Natural killer cell (primary cell): ENCODE results near the gene RAD51B. TPM values are rescaled to one million over a fixed set of nuclear protein-coding genes. Genes with fewer than 3 reads are reported as not detected.

Source experiments
- ATAC-seq, 3 donors: fragments of 150-1000 bp in 2 of 3; fragments of 200-7000 bp in 1 of 3; cut with Tn5 transposase; 1 replicate in 1 of 3; 2 replicates in 2 of 3; pipeline ENCODE4 v1.10.0; 2021; ENCODE audit warnings: mild to moderate bottlenecking in 2 of 3, moderate library complexity in 2 of 3
- DNase-seq, 2 donors: peaks; one replicate each; pipeline versions ENCODE4 v3.0.0 to v3.0.0-alpha.2; 2013 to 2021; ENCODE audit warnings: mixed read lengths in 1 of 2
- H3K27ac ChIP-seq: one replicate; pipeline ENCODE4 v1.5.1; 2013; ENCODE audit warnings: mild to moderate bottlenecking, low read length
- H3K27me3 ChIP-seq: one replicate; pipeline ENCODE4 v1.6.1; 2013; ENCODE audit warnings: low read length; ENCODE audit not compliant: control insufficient read depth, insufficient read depth
- H3K36me3 ChIP-seq: one replicate; pipeline ENCODE4 v1.6.1; 2013; ENCODE audit warnings: low read length; ENCODE audit not compliant: control insufficient read depth, insufficient read depth
- H3K4me1 ChIP-seq: one replicate; pipeline ENCODE4 v1.6.1; 2013; ENCODE audit warnings: low read length; ENCODE audit not compliant: control insufficient read depth, insufficient read depth
- H3K4me3 ChIP-seq: one replicate; pipeline ENCODE4 v1.5.1; 2013; ENCODE audit warnings: low read length
- H3K9me3 ChIP-seq: one replicate; pipeline ENCODE4 v1.6.1; 2013; ENCODE audit warnings: low read length; ENCODE audit not compliant: control insufficient read depth, insufficient read depth
- H3K27ac Mint-ChIP-seq, 2 donors: one replicate each; pipeline ENCODE4 v1.8.0; 2022; ENCODE audit warnings: mild to moderate bottlenecking in 2 of 2, mixed read lengths in 2 of 2, moderate library complexity in 1 of 2
- H3K27me3 Mint-ChIP-seq, 2 donors: one replicate each; pipeline ENCODE4 v1.8.0; 2022; ENCODE audit warnings: low read depth in 2 of 2, mixed read lengths in 2 of 2
- H3K36me3 Mint-ChIP-seq: one replicate; pipeline ENCODE4 v1.8.0; 2022; ENCODE audit warnings: mixed read lengths
- H3K4me1 Mint-ChIP-seq, 2 donors: one replicate each; pipeline ENCODE4 v1.8.0; 2022; ENCODE audit warnings: mixed read lengths in 2 of 2
- H3K4me3 Mint-ChIP-seq: one replicate; pipeline ENCODE4 v1.8.0; 2022; ENCODE audit warnings: mild to moderate bottlenecking, moderate library complexity, mixed read lengths
- H3K9me3 Mint-ChIP-seq, 2 donors: one replicate each; pipeline ENCODE4 v1.8.0; 2022; ENCODE audit warnings: mixed read lengths in 2 of 2
- CTCF ChIP-seq: fragments of 200-600 bp; IDR thresholded peaks from one replicate; pipeline ENCODE4 v1.8.0; 2022; ENCODE audit warnings: antibody characterized with exemption
- WGBS: methylation state at CpG from one replicate; pipeline ENCODE4 v1.1.7; 2013; ENCODE audit warnings: missing lambda C conversion rate; ENCODE audit not compliant: insufficient coverage; 5-methylcytosine and 5-hydroxymethylcytosine counted together
- intact Hi-C: fragments of 100-400 bp; cut with micrococcal nuclease; formaldehyde crosslinking; loops from one replicate; pipeline ENCODE4 v1.14.2; 2022
- total RNA-seq, 4 donors: library from RNA; stranded (reverse); fragments of 120-200 nt in 1 of 4; gene quantifications; one replicate each; pipeline versions ENCODE4 v1.2.3 to v1.2.4, GENCODE V29; 2013 to 2022

The RAD51B gene
- total RNA-seq, 3 donors from 2014 or later (not counting 1 experiment from before 2014, with no cell fraction given) = 28.1 to 37.6 (median 28.6) TPM

- no peak overlapping the region for H3K4me3 Mint-ChIP-seq
- ATAC-seq (no peak), DNase-seq (no peak)
- no peak overlapping the region for H3K27ac ChIP-seq
- no peaks in the 10 kb centered on the region for H3K36me3 ChIP-seq
- peaks cover 8% of the 10 kb centered on the region for H3K4me1 ChIP-seq
- no peaks in the 10 kb centered on the region for H3K27me3 Mint-ChIP-seq
- TF ChIP-seq CTCF = no peak
- WGBS = 93% methylated on average over 5 of the region's 7 CpGs
- H3K4me1 Mint-ChIP-seq = peaks cover 0 to 7% of the 10 kb centered on the region in 2 donors
- H3K4me3 ChIP-seq = no peak overlapping the region
- no peaks in the 10 kb centered on the region for H3K9me3 Mint-ChIP-seq
- H3K27ac Mint-ChIP-seq = no peak overlapping the region
- intact Hi-C loops = no loop called here
- H3K27me3 ChIP-seq = no peaks in the 10 kb centered on the region
- H3K9me3 ChIP-seq = no peaks in the 10 kb centered on the region
- H3K36me3 Mint-ChIP-seq = no peaks in the 10 kb centered on the region
Measured at GRCh38 chr14:68596211-68596610, 776.6 kb downstream of the RAD51B start.

- no peak for TF ChIP-seq CTCF
- no peak overlapping the region for H3K4me3 Mint-ChIP-seq
- H3K27me3 Mint-ChIP-seq = no peaks in the 10 kb centered on the region
- H3K4me1 ChIP-seq = peaks cover 8% of the 10 kb centered on the region
- no peaks in the 10 kb centered on the region for H3K27me3 ChIP-seq
- H3K36me3 Mint-ChIP-seq = no peaks in the 10 kb centered on the region
- DNase-seq (no peak), ATAC-seq (no peak)
- H3K4me3 ChIP-seq = no peak overlapping the region
- H3K27ac Mint-ChIP-seq = no peak overlapping the region
- 94% methylated on average over 10 of the region's 10 CpGs for WGBS
- intact Hi-C loops = no loop called here
- H3K36me3 ChIP-seq = no peaks in the 10 kb centered on the region
- no peaks in the 10 kb centered on the region for H3K9me3 ChIP-seq
- H3K4me1 Mint-ChIP-seq = peaks cover 0 to 10% of the 10 kb centered on the region in 2 donors
- no peaks in the 10 kb centered on the region for H3K9me3 Mint-ChIP-seq
- no peak overlapping the region for H3K27ac ChIP-seq
Measured at GRCh38 chr14:68596701-68597100, 777.1 kb downstream of the RAD51B start.

GRCh38 chr14:68598089-68598488 lies 778.5 kb downstream of the RAD51B start:
- no peak for TF ChIP-seq CTCF
- peaks cover 8% of the 10 kb centered on the region for H3K4me1 ChIP-seq
- Mint-ChIP-seq H3K27me3 (no peaks in the 10 kb centered on the region), H3K27ac (no peak overlapping the region), H3K4me1 (peaks cover 0 to 14% of the 10 kb centered on the region in 2 donors), H3K36me3 (no peaks in the 10 kb centered on the region), H3K4me3 (no peak overlapping the region), H3K9me3 (no peaks in the 10 kb centered on the region)
- 93% methylated on average over 1 of the region's 2 CpGs for WGBS
- H3K4me3 ChIP-seq = no peak overlapping the region
- no peak for DNase-seq
- no peaks in the 10 kb centered on the region for H3K36me3 ChIP-seq
- peak overlapping the region; percentile 36 for H3K27ac ChIP-seq
- no peaks in the 10 kb centered on the region for H3K27me3 ChIP-seq
- H3K9me3 ChIP-seq = no peaks in the 10 kb centered on the region
- no peak for ATAC-seq
- intact Hi-C loops = no loop called here
